Activated T-cell treated with anti-CD3 and anti-CD28 coated beads, Interleukin-2, amount 50 U/mL, for 24 hours (primary cell): Measurements from ENCODE around the gene PPIL4.

Experiments used
- DNase-seq: peaks from one replicate; pipeline ENCODE4 v3.0.0-alpha.2; 2020
- H3K27ac Mint-ChIP-seq: 2 replicates; pipeline ENCODE4 v1.8.0; 2020; ENCODE audit warnings: mild to moderate bottlenecking, mixed read lengths
- H3K27me3 Mint-ChIP-seq: 2 replicates; pipeline ENCODE4 v1.8.0; 2020; ENCODE audit warnings: mixed read lengths
- H3K36me3 Mint-ChIP-seq: 2 replicates; pipeline ENCODE4 v1.8.0; 2020; ENCODE audit warnings: low read depth, mixed read lengths
- H3K4me1 Mint-ChIP-seq: 2 replicates; pipeline ENCODE4 v1.8.0; 2020; ENCODE audit warnings: low read depth, mixed read lengths
- H3K4me3 Mint-ChIP-seq: 2 replicates; pipeline ENCODE4 v1.8.0; 2020; ENCODE audit warnings: mild to moderate bottlenecking, moderate library complexity, mixed read lengths
- H3K9me3 Mint-ChIP-seq: 2 replicates; pipeline ENCODE4 v1.8.0; 2020; ENCODE audit warnings: mixed read lengths

Gene PPIL4

DNA sequence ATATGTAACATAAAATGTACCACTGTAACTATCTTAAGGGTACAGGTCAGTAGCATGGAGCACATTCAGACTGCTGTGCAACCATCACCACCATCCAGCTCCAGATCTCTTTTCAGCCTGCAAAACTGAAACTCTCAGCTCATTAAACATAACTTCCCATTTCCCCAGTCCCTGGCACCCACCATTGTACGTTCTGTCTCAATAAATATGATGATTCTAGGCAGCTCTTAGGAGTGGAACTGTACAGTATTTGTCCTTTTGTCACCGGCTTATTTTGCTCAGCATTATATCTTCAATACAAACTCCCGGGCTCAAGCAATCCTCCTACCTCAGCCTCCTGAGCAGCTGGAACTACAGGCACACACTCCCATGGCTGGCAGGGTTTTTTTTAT is 62.5 kb downstream of the PPIL4 start:
- no peaks in the 10 kb centered on the region for H3K9me3 Mint-ChIP-seq
- peak overlapping the region; percentile 95 for H3K4me3 Mint-ChIP-seq
- peaks cover 78% of the 10 kb centered on the region for H3K4me1 Mint-ChIP-seq
- H3K27me3 Mint-ChIP-seq: no peaks in the 10 kb centered on the region
- H3K36me3 Mint-ChIP-seq: peaks cover 64% of the 10 kb centered on the region
- peak overlapping the region; percentile 96 for H3K27ac Mint-ChIP-seq
- peak; percentile 27 for DNase-seq

DNA sequence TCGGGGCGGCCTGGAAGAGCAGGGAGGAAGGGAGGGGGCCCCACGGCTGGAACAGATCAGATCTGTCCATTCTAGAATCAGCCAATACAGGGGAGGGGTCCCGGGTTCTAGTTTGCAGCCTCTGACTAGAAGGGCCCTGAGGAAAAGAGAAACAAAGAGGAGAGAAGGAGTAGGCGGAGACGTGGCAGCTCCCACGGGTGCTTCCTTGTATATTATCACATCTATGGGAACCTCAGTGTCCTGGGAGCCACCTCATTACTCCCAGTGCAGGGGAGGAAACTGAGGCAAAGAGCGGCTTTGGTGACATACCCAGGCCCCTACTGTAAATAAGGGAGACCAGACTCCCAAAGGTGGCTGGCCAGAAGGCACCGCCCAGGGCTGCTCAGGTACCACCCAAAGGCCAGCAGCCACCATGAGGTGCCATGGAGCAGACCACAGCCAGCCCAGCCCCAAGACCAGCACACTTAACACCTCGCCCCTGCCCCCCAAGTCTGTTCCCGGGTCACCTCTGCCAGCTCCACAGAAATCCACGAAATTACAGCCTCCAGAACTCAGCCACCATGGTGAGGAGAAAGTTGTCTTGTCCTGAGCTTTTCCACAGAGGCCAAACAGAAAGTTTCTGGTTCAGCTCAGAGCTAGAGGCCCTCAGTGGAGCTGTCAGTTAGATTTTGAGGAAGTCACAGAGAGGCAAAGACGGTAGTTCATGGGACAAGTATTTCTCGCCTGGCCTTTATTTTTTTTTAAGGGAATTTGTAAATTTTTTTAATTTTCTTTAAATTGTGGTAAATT is 63.1 kb downstream of the PPIL4 start:
- Mint-ChIP-seq H3K4me1 (peaks cover 74% of the 10 kb centered on the region), H3K36me3 (peaks cover 67% of the 10 kb centered on the region), H3K4me3 (peak overlapping the region; percentile 95)

DNA sequence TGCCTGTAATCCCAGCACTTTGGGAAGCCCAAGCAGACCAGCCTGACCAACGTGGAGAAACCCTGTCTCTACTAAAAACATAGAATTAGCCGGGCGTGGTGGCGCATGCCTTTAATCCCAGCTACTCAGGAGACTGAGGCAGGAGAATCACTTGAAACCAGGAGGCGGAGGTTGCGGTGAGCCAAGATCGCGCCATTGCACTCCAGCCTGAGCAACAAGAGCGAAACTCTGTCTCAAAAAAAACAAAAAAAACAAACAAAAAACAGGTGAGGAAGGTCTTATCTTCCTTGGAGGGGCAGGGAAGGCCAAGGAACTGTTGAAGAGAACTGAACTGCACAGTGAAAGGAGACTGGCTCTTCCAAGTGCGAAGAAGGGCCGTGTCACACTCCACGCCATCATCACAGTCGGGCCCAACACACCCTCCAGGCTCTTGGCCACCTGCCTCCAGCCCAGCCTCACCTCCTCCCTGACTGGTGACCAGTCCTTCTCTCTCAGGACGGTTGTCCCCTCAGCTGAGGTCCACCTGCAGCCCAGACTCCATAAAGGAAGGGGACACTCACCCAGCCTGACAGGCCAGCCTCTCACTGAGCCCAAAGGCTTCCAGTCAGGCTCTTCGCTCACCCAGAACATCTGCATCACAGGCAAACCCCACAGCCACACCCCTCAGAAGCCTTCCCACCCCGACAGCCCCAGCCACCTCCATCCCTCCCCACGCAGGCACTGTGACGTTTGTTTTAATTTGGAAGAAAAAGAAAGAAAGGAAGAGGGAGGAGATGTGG is 65.2 kb downstream of the PPIL4 start:
- peak; percentile 61 for DNase-seq
- no peaks in the 10 kb centered on the region for H3K9me3 Mint-ChIP-seq
- H3K27ac Mint-ChIP-seq: peak overlapping the region; percentile 96
- H3K4me1 Mint-ChIP-seq: peaks cover 78% of the 10 kb centered on the region
- H3K27me3 Mint-ChIP-seq: no peaks in the 10 kb centered on the region
- peak overlapping the region; percentile 95 for H3K4me3 Mint-ChIP-seq
- peaks cover 84% of the 10 kb centered on the region for H3K36me3 Mint-ChIP-seq

More for the DNA sequence above, 63.1 kb downstream of the PPIL4 start:
- no peaks in the 10 kb centered on the region for H3K27me3 Mint-ChIP-seq
- H3K9me3 Mint-ChIP-seq: no peaks in the 10 kb centered on the region
- DNase-seq: peak; percentile 63
- peak overlapping the region; percentile 96 for H3K27ac Mint-ChIP-seq

DNA sequence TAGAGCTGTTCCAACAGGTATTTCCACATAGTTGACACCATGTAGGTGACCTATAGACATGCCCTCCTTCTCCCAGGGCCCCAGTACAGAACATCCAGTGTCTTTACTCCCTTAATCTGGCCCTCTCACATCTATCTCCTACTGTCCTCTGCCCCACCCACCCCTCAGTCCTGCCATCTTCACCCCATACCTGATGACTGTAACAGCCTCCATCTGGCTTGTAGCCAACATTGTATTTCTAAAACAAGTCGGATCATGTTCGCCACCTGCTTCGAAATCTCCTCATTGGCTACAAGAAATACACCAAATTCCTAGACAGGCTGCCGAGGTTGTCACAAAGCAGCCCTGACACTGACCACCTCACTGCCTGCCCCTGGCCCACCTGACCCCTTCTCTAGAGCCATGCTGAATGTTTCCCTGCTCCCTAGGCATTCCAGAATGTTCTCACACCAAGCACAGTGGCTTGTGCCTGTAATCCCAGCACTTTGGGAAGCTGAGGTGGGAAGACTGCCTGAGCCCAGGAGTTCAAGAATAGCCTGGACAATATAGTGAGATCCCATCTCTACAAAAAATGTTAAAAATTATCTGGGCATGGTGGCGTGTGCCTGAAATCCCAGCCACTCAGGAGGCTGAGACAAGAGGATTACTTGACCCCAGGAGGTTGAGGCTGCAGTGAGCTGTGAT is 67.1 kb downstream of the PPIL4 start:
- Mint-ChIP-seq H3K27me3 (no peaks in the 10 kb centered on the region), H3K36me3 (peaks cover 88% of the 10 kb centered on the region), H3K27ac (peak overlapping the region; percentile 75)

DNA sequence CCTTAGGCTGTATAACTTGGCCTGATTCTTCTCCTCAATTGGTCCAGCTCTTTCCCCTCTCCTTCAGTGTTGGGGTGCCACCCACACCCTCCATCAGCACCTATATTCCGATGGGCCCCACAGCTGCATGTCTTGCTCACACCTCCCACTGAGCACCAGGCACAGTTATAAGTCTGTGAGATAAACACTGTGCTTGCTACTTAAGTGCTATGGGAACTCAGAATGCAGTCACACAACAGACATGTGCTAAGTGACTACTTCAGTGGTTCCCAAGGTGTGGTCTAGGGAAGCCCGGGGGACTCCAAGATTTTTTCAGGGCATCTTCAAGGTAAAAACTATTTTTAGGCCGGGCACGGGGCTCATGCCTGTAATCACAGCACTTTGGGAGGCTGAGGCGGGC is 68.3 kb downstream of the PPIL4 start:
- Mint-ChIP-seq H3K36me3 (peaks cover 88% of the 10 kb centered on the region), H3K4me3 (peak overlapping the region; percentile 36), H3K27me3 (no peaks in the 10 kb centered on the region), H3K9me3 (no peaks in the 10 kb centered on the region), H3K27ac (peak overlapping the region; percentile 84), H3K4me1 (peaks cover 78% of the 10 kb centered on the region)
- peak; percentile 27 for DNase-seq

More for the DNA sequence above, 67.1 kb downstream of the PPIL4 start:
- no peaks in the 10 kb centered on the region for H3K9me3 Mint-ChIP-seq
- H3K4me3 Mint-ChIP-seq: peak overlapping the region; percentile 95
- peaks cover 74% of the 10 kb centered on the region for H3K4me1 Mint-ChIP-seq
- DNase-seq: peak; percentile 25

DNA sequence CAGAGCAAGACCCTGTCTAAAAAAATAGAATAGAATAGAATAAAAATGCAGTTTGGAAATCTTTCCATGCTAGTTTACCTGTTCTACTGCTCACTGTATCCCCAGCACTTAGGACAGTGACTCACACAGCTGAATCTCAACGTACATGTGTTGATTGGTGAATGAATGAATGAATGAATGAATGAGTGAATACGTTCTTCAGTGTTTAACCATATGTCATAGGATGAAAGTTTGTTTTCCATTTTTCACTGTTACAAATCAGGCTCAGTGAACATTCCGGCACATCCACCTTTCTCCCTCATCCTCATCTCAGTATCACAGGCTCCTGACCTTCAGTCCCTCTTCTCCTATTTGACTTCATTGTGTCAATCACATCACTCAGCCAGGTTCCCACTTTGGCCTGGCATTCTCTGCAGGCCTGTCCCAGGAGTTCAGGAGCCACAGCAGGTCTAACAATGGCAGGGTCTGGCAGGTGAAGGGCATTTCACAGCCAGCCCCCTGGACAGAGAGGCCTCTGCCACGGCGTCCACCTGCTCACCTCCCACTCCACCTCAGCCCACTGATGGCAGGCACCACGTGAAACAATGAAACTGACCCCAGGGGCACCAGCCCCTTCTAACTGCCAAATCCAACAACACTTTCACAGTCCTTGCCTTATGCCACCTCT is 68.9 kb downstream of the PPIL4 start:
- Mint-ChIP-seq H3K36me3 (peaks cover 88% of the 10 kb centered on the region), H3K4me3 (peak overlapping the region; percentile 36)

DNA sequence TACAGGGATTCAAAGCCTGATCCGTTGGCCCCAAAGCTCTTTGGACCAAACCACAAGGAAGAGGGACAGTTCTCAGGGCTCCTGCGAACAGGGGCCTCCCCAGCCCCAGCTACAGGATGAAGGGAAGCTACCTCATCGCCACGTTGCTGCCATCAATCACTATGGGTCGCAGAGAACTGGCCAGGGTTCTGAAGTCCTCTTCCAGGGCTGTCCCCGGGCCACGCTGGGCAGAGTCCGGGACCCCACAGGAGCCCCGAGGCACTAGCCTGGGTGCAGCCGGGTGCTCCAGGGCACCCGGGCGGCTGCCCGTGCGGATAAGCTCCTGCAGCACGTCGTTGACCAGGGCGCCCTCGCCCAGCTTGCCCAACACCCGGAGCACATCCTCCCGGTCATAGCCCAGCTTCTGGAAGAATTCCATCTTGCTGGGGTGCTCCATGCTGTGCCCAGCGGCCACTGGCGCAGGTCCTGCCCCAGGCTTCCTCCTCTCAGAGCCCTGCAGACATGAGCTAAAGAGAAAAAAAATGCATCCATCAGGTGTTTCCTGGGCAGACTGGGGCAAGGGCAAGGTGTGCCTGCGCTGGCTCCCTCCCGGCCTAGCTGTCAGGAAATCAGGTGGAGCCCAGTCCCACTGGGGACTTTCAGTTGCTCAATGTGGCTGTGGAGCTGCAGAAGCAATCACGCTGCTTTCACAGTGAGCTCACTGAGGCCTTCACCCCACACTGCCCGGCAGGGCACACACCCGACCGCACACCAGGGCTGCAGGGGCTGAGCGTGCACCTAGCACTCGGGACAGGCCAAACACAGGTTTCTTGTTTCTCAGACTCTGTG is 71.5 kb downstream of the PPIL4 start:
- Mint-ChIP-seq H3K36me3 (peaks cover 84% of the 10 kb centered on the region), H3K4me3 (no peak overlapping the region), H3K4me1 (peaks cover 74% of the 10 kb centered on the region), H3K9me3 (no peaks in the 10 kb centered on the region), H3K27me3 (no peaks in the 10 kb centered on the region), H3K27ac (peak overlapping the region; percentile 44)
- DNase-seq: peak; percentile 23

More for the DNA sequence above, 68.9 kb downstream of the PPIL4 start:
- H3K27ac Mint-ChIP-seq: peak overlapping the region; percentile 84
- peak; percentile 31 for DNase-seq
- no peaks in the 10 kb centered on the region for H3K27me3 Mint-ChIP-seq
- H3K4me1 Mint-ChIP-seq: peaks cover 79% of the 10 kb centered on the region
- no peaks in the 10 kb centered on the region for H3K9me3 Mint-ChIP-seq

DNA sequence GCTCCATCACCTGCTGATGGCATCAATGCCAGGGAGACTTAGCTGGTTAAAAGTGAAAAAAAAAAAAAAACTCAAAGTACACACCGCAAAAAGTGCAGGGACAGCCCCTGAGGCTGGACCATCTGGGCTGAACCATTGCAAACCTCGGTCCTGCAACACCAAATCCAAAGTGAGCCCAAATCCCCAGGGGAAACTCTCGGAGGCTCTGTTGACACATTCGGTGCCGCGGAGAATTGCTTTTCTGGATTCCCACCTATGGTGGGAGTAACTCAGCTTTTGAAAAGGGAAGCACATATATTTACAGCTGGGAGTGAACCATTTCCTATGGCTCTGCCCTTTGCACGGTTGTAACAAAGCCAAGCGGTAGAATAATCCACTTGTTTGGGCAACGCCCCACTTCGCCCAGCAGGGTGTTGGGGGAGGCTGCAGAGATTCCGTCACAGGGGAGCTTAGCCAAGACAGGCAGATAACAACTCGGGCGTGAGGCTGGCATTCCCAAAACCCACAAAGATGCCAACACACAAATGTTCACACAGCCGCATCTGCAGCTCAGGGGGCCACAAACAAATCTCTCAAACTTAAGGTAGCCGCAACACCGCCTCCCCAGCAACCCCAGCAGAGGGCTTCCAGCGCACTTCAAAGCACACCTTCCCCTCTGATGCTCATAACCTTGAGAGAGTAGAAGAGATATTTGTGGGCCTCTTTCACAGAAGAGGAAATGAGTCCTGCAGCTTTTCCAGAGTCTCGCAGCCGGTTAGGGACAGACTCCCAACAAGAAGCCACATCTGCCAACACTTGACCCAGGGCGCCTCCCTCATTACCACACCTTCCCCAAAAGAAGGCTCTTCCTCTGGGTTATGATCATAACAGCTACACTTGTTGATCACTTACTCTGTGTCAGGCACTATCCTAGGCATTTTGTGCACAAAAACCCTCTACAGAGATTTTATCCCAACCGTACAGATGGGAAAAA is 72.5 kb downstream of the PPIL4 start:
- H3K36me3 Mint-ChIP-seq: peaks cover 85% of the 10 kb centered on the region

DNA sequence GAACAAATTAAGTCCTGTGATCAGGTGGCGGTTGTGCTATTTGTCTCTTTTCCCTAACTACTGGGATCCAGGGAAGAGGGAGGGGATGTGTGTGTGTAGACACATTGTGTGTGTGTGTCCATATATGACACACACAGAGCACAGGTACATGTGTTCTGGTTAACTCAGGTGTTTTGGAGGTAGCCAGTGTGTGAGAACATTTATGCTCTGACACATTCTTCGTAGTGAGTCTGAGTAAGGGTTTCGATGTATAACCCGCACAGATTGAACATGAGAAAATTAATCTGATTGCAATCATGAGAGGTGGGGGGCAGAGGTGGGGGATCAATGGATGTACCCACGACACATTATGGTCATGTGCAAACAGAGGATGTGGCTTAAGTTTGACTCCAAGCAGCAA is 73.6 kb downstream of the PPIL4 start:
- Mint-ChIP-seq H3K27ac (peak overlapping the region; percentile 26), H3K36me3 (peaks cover 86% of the 10 kb centered on the region), H3K9me3 (no peaks in the 10 kb centered on the region), H3K4me1 (peaks cover 76% of the 10 kb centered on the region), H3K27me3 (no peaks in the 10 kb centered on the region), H3K4me3 (no peak overlapping the region)
- DNase-seq: no peak

More for the DNA sequence above, 72.5 kb downstream of the PPIL4 start:
- no peaks in the 10 kb centered on the region for H3K27me3 Mint-ChIP-seq
- H3K9me3 Mint-ChIP-seq: no peaks in the 10 kb centered on the region
- DNase-seq: no peak
- H3K27ac Mint-ChIP-seq: peak overlapping the region; percentile 44
- H3K4me1 Mint-ChIP-seq: peaks cover 73% of the 10 kb centered on the region
- peak overlapping the region; percentile 35 for H3K4me3 Mint-ChIP-seq

DNA sequence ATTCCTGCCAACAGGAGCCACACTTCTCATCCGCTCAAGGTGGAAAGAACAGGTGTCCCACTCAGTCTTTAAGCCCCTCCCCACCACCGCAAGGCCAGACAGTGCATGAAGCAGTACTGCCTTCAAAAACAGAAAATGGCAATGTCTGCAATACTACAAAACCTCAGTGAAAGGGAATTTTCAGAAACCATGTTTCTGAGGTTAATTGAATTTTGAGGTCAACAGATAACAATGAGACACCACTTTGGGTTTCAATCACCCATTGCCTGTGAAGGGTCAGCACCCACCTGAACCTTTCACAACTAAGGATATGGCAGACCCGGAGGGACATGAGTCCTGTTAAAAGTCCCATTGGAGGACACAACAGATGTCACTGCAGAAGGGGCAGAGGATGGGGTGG is 74.0 kb downstream of the PPIL4 start:
- H3K4me3 Mint-ChIP-seq: no peak overlapping the region
- no peak for DNase-seq
- peaks cover 75% of the 10 kb centered on the region for H3K4me1 Mint-ChIP-seq
- peak overlapping the region; percentile 26 for H3K27ac Mint-ChIP-seq
- H3K9me3 Mint-ChIP-seq: no peaks in the 10 kb centered on the region
- H3K27me3 Mint-ChIP-seq: no peaks in the 10 kb centered on the region
- H3K36me3 Mint-ChIP-seq: peaks cover 86% of the 10 kb centered on the region

DNA sequence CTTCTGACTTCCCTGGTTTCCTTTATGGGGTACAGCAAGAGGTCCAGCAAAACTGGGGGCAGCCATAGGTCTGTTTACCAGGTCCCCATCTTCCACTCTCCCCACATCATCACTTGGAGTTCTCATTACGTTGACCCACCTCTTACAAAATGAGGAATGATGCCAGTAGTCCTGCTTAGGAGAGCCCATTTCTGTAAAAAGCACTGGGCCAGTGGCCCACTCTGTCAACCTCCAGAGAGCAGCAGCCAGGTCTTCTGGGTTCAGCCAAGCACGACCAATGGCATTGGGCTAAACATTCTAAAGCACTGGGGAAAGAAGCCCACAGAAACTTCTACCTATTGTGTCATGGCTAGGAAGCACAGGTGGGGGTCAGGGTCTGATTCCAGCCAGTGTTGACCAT is 74.9 kb downstream of the PPIL4 start:
- peaks cover 86% of the 10 kb centered on the region for H3K36me3 Mint-ChIP-seq
- no peaks in the 10 kb centered on the region for H3K27me3 Mint-ChIP-seq
- peak overlapping the region; percentile 26 for H3K27ac Mint-ChIP-seq
- no peaks in the 10 kb centered on the region for H3K9me3 Mint-ChIP-seq
- no peak overlapping the region for H3K4me3 Mint-ChIP-seq
- DNase-seq: no peak
- H3K4me1 Mint-ChIP-seq: peaks cover 75% of the 10 kb centered on the region

DNA sequence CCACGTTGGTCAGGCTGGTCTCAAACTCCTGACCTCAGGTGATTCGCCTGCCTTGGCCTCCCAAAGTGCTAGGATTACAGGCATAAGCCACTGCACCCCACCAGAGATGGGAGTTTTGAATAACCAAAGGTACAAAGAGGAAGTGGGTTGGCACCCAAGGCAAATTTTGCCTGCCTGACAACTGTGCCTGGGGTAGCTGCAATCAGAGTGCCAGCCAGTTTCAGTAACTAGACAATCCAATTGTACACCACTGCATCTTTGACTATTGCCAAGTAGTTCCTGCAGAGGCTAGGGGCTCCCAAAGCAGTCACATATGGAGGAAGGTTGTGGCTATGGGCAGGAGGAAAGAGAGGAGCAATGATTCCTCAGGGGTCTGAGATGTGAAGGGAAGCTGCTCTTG is 77.7 kb downstream of the PPIL4 start:
- Mint-ChIP-seq H3K27me3 (no peaks in the 10 kb centered on the region), H3K27ac (peak overlapping the region; percentile 60), H3K4me3 (no peak overlapping the region), H3K36me3 (peaks cover 89% of the 10 kb centered on the region), H3K9me3 (no peaks in the 10 kb centered on the region), H3K4me1 (peaks cover 69% of the 10 kb centered on the region)
- no peak for DNase-seq
